Measurements from ENCODE around the gene NRXN3.

- TF ChIP-seq, protein P1, sequence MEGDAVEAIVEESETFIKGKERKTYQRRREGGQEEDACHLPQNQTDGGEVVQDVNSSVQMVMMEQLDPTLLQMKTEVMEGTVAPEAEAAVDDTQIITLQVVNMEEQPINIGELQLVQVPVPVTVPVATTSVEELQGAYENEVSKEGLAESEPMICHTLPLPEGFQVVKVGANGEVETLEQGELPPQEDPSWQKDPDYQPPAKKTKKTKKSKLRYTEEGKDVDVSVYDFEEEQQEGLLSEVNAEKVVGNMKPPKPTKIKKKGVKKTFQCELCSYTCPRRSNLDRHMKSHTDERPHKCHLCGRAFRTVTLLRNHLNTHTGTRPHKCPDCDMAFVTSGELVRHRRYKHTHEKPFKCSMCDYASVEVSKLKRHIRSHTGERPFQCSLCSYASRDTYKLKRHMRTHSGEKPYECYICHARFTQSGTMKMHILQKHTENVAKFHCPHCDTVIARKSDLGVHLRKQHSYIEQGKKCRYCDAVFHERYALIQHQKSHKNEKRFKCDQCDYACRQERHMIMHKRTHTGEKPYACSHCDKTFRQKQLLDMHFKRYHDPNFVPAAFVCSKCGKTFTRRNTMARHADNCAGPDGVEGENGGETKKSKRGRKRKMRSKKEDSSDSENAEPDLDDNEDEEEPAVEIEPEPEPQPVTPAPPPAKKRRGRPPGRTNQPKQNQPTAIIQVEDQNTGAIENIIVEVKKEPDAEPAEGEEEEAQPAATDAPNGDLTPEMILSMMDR (IDR thresholded peaks at IDR 0.05) = no peak
- no peak for TF ChIP-seq POLR2AphosphoS5 (IDR thresholded peaks at IDR 0.05)
Observed at GRCh38 chr14:79652513-79653307, 1482.5 kb downstream of the NRXN3 start.
